HG03520 (cell line): ENCODE measurements around the gene CDA.
A peak's percentile ranks its signal among the peaks of the same experiment; 100 is the strongest.

ENCODE experiments used
- ATAC-seq: cut with Tn5 transposase; IDR thresholded peaks from one replicate; pipeline ENCODE4 v1.9.1; 2021; ENCODE audit warnings: mild to moderate bottlenecking, moderate library complexity; ENCODE audit not compliant: unreplicated experiment

The CDA gene

GRCh38 chr1:20615946-20616846 lies 27.3 kb downstream of the CDA start:
- no peak for ATAC-seq

GRCh38 chr1:20616847-20617487 lies 28.1 kb downstream of the CDA start:
- ATAC-seq: no peak

GRCh38 chr1:20618550-20618949 lies 29.7 kb downstream of the CDA start:
- no peak for ATAC-seq

GRCh38 chr1:20619999-20620398 lies 31.1 kb downstream of the CDA start:
- ATAC-seq: no peak

- no peak for ATAC-seq
Observed at GRCh38 chr1:20621012-20621411, 32.1 kb downstream of the CDA start.

GRCh38 chr1:20624709-20625108 lies 35.8 kb downstream of the CDA start:
- no peak for ATAC-seq

- ATAC-seq: no peak
Observed at GRCh38 chr1:20625176-20626097, 36.5 kb downstream of the CDA start.

GRCh38 chr1:20626098-20626427 lies 37.2 kb downstream of the CDA start:
- no peak for ATAC-seq

GRCh38 chr1:20626524-20626923 lies 37.6 kb downstream of the CDA start:
- ATAC-seq: no peak

GRCh38 chr1:20630729-20631128 lies 41.8 kb downstream of the CDA start:
- ATAC-seq: no peak

GRCh38 chr1:20632386-20632785 lies 43.5 kb downstream of the CDA start:
- no peak for ATAC-seq

GRCh38 chr1:20633190-20634064 lies 44.5 kb downstream of the CDA start, which contains the start of gene PINK1:
PINK1 (plus strand) TSS chr1:20633458; CDS start chr1:20633549, 91 bp downstream.
- ATAC-seq: no peak

- ATAC-seq: no peak
Observed at GRCh38 chr1:20634065-20634593, 45.2 kb downstream of the CDA start.

GRCh38 chr1:20634594-20635084 lies 45.7 kb downstream of the CDA start:
- no peak for ATAC-seq

- no peak for ATAC-seq
Observed at GRCh38 chr1:20636785-20637347, 48.0 kb downstream of the CDA start.

GRCh38 chr1:20640183-20640597 lies 51.3 kb downstream of the CDA start:
- peak; percentile 48 for ATAC-seq

GRCh38 chr1:20641975-20642374 lies 53.1 kb downstream of the CDA start:
- ATAC-seq: no peak

- no peak for ATAC-seq
Observed at GRCh38 chr1:20643080-20643479, 54.2 kb downstream of the CDA start.

GRCh38 chr1:20644416-20644815 lies 55.5 kb downstream of the CDA start:
- ATAC-seq: no peak
